SU-DHL-6 (cell line): ENCODE measurements around the gene F12.

Experiments used
- H2AFZ ChIP-seq: fragments of 200-600 bp; sonication (generic); 2 replicates; pipeline ENCODE4 v1.6.1; 2014; ENCODE audit warnings: low read depth, mild to moderate bottlenecking, moderate library complexity, mixed read lengths, antibody characterized with exemption, low read length; ENCODE audit not compliant: severe bottlenecking
- H3F3A ChIP-seq: fragments of 200-600 bp; shearing (Covaris generic); 2 replicates; pipeline ENCODE4 v1.6.0; 2016; ENCODE audit warnings: antibody characterized with exemption, mild to moderate bottlenecking; ENCODE audit not compliant: insufficient read depth
- H3K27ac ChIP-seq: fragments of 200-600 bp; sonication (generic); 2 replicates; pipeline ENCODE4 v1.5.1; 2016; ENCODE audit warnings: low read depth, mild to moderate bottlenecking, low read length, moderate library complexity, mixed read lengths
- H3K27me3 ChIP-seq: fragments of 200-600 bp; sonication (generic), shearing (Covaris generic); 2 replicates; pipeline ENCODE4 v1.6.0; 2014; ENCODE audit warnings: mild to moderate bottlenecking, low read length
- H3K36me3 ChIP-seq: fragments of 200-600 bp; sonication (generic); 2 replicates; pipeline ENCODE4 v1.6.1; 2014; ENCODE audit warnings: mild to moderate bottlenecking, low read length, mixed read lengths
- H3K4me2 ChIP-seq: fragments of 300-600, 200-600 bp; shearing (Covaris generic), sonication (generic); 2 replicates; pipeline ENCODE4 v1.6.0; 2014; ENCODE audit warnings: low read length, low read depth, mild to moderate bottlenecking; ENCODE audit not compliant: poor library complexity, severe bottlenecking
- H3K4me3 ChIP-seq: fragments of 200-600 bp; sonication (generic); 2 replicates; pipeline ENCODE4 v1.5.1; 2014; ENCODE audit warnings: antibody characterized with exemption, low read length, mild to moderate bottlenecking, mixed read lengths; ENCODE audit not compliant: insufficient read depth, poor library complexity, severe bottlenecking
- H3K79me2 ChIP-seq: fragments of 200-600 bp; sonication (generic); 2 replicates; pipeline ENCODE4 v1.6.1; 2014; ENCODE audit warnings: mild to moderate bottlenecking, low read length, moderate library complexity; ENCODE audit not compliant: insufficient read depth
- H3K9ac ChIP-seq: fragments of 200-600 bp; sonication (generic); 2 replicates; pipeline ENCODE4 v1.7.0; 2014; ENCODE audit warnings: mild to moderate bottlenecking, low read length
- H3K9me2 ChIP-seq: fragments of 200-600 bp; sonication (generic); replicated peaks from 2 replicates; pipeline ENCODE4 v1.6.1; 2014; ENCODE audit warnings: low read length; ENCODE audit not compliant: insufficient read depth
- H3K9me3 ChIP-seq: fragments of 200-600 bp; sonication (generic); 2 replicates; pipeline ENCODE4 v1.6.1; 2014; ENCODE audit warnings: low read length, mixed read lengths; ENCODE audit not compliant: insufficient read depth
- H4K20me1 ChIP-seq: fragments of 200-600 bp; sonication (generic); 2 replicates; pipeline ENCODE4 v1.6.1; 2014; ENCODE audit warnings: low read depth, mild to moderate bottlenecking, antibody characterized with exemption, low read length, moderate library complexity, mixed read lengths
- EZH2phosphoT487 ChIP-seq: fragments of 200-600 bp; sonication (generic), shearing (Covaris generic); conservative IDR thresholded peaks from 2 replicates; pipeline ENCODE4 v1.6.1; 2018; ENCODE audit warnings: mild to moderate bottlenecking, antibody characterized with exemption, low read length, moderate library complexity, mixed read lengths
- TF ChIP-seq, protein P1 (sequence below): fragments of 200-600 bp; sonication (generic); IDR thresholded peaks from one replicate; pipeline ENCODE4 v1.5.1; 2017; ENCODE audit warnings: antibody characterized with exemption, mild to moderate bottlenecking, low read length, moderate library complexity; ENCODE audit not compliant: insufficient read depth, poor library complexity, severe bottlenecking

The F12 gene

DNA sequence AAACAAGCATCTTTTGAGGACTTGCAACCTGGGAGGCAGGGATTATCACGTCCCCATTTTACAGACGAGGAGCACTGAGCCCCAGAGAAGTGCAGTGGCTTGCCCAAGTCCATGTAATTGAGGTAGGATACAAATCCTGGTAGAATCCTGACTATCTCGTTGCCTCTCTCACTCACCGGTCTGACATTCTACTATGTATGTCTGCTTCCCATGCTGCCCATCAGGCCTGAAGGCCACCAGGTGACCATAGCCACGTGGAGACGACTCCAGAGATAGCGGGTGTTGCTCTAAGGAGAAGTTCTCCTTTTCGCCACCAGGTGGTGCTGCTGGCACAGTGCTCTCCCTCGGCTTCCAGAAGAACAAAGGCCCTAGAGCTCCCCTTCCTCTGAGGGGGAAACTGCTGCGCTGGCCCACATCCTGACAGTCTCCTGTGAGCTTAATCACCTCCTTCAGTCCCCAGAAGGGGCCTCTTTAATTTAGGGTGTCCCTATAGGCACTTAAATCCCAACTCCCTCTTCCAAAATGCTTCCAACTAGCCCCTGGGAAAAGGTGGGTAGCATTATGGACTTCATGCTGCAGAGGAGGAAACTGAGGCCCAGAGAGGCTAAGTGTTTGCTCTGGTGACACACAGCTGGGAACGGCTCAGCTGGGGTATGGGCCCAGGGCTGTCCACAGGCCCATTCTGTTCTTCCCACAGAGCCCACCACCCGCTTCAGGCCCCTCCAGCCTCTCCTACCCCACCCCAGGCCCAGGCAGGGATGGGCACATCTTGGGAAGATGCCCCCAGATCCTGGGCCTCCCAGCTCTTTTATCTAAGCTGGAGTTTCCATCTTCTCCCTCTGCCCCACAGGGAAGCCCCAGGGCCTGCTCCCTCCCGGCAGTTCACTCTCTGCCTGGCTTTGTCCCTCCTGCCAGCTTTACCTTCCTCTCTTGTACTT is 18.7 kb downstream of the F12 start:
- no peaks in the 10 kb centered on the region for H3K79me2 ChIP-seq
- H3K27ac ChIP-seq, result no peak overlapping the region
- no peaks in the 10 kb centered on the region for H3K36me3 ChIP-seq
- H2AFZ ChIP-seq, result no peak overlapping the region
- 0 out of 2 replicates have a peak, but pooled peaks cover 3% of the 10 kb centered on the region for H3F3A ChIP-seq
- no peak overlapping the region for H3K9ac ChIP-seq
- H4K20me1 ChIP-seq, result no peaks in the 10 kb centered on the region
- H3K4me3 ChIP-seq, result no peak overlapping the region
- H3K9me2 ChIP-seq, result no peaks in the 10 kb centered on the region
- no peaks in the 10 kb centered on the region for H3K27me3 ChIP-seq
- H3K4me2 ChIP-seq, result no peak overlapping the region
- no peaks in the 10 kb centered on the region for H3K9me3 ChIP-seq
- TF ChIP-seq, protein P1, sequence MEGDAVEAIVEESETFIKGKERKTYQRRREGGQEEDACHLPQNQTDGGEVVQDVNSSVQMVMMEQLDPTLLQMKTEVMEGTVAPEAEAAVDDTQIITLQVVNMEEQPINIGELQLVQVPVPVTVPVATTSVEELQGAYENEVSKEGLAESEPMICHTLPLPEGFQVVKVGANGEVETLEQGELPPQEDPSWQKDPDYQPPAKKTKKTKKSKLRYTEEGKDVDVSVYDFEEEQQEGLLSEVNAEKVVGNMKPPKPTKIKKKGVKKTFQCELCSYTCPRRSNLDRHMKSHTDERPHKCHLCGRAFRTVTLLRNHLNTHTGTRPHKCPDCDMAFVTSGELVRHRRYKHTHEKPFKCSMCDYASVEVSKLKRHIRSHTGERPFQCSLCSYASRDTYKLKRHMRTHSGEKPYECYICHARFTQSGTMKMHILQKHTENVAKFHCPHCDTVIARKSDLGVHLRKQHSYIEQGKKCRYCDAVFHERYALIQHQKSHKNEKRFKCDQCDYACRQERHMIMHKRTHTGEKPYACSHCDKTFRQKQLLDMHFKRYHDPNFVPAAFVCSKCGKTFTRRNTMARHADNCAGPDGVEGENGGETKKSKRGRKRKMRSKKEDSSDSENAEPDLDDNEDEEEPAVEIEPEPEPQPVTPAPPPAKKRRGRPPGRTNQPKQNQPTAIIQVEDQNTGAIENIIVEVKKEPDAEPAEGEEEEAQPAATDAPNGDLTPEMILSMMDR, result peak; percentile 79
- TF ChIP-seq EZH2phosphoT487, result no peak

DNA sequence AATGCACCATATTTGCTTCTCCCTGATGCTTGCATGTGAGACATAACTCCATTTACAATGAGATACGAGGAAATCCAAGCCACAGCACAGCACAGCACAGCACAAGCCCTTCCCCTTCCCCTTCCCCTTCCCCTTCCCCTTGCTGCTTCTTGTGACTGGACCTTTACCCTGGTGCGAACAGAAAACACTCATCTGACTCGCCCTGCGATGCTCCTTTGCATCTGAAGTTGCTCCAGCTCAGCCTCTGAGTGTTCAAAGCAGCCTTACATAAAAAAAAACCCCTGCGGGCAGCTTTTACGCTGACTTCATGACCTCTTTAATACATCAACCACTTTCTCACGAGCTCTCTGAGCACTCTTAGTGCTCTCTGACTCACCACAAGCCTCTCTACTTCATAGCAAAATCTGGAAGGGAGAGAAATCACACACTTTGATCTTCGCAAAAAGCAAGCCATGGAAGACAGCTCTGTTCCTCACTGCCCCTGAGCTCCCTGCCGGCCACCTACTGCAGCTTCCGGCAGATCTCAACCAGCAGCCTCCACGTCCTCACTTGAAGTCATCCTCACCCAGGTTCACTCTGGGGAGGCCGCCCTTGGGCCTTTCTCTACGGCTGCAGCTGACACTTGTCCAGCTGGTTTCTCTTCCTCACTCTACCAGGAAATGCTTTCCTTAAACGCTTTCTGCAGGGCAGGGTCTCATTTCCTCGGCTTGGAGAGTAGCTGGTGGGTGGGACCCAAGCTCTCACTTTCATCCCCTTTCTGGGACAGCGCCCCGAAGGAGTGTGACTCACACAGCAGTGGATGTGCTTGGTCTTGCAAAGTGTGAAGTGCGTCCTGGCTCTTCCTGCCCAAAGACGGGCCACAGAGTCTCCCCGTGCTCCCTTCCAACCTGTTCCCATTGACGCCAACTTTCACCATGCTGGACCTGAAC is 19.9 kb downstream of the F12 start:
- Histone ChIP-seq H2AFZ (no peak overlapping the region), H3K4me2 (no peak overlapping the region)
- no peak for TF ChIP-seq EZH2phosphoT487
- TF ChIP-seq, protein P1, result no peak

DNA sequence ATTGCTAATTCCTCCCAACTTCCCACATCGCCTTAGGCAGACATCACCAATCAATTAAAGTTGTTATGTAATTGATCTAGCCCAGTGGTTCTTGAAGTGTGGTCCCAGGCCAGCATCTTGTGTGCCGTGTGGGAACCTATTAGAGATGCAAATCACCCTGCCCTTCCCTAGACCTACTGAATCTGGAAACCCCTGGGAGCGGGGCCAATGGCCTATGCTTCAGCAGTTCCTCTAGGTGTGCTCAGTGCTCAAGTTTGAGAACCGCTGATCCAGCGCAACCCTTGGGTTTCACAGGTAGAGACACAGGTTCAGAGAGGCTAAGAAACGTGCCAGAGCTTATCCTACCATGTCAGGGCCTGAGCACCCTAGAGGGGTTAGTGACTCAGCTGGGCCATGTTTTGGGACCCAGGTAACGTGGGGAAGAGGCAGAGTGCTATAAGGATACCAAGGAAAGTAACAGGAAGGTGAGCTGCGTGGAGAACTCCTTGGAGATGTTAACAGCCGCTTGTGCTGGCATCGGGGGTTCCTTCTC is 20.8 kb downstream of the F12 start:
- Histone ChIP-seq H3K9me3 (no peaks in the 10 kb centered on the region), H4K20me1 (no peaks in the 10 kb centered on the region), H2AFZ (no peak overlapping the region), H3K9me2 (no peaks in the 10 kb centered on the region), H3K4me2 (no peak overlapping the region), H3F3A (0 out of 2 replicates have a peak, but pooled peaks cover 3% of the 10 kb centered on the region), H3K4me3 (no peak overlapping the region), H3K27ac (no peak overlapping the region), H3K36me3 (no peaks in the 10 kb centered on the region), H3K79me2 (no peaks in the 10 kb centered on the region), H3K27me3 (no peaks in the 10 kb centered on the region), H3K9ac (no peak overlapping the region)
- TF ChIP-seq, protein P1, result no peak
- TF ChIP-seq EZH2phosphoT487, result no peak

More for the DNA sequence above, 19.9 kb downstream of the F12 start:
- H3K36me3 ChIP-seq, result no peaks in the 10 kb centered on the region
- no peaks in the 10 kb centered on the region for H3K27me3 ChIP-seq
- no peaks in the 10 kb centered on the region for H3K9me2 ChIP-seq
- H3K4me3 ChIP-seq, result no peak overlapping the region
- H3K27ac ChIP-seq, result no peak overlapping the region
- H3K79me2 ChIP-seq, result no peaks in the 10 kb centered on the region
- no peaks in the 10 kb centered on the region for H4K20me1 ChIP-seq
- H3K9ac ChIP-seq, result no peak overlapping the region
- H3F3A ChIP-seq, result 0 out of 2 replicates have a peak, but pooled peaks cover 3% of the 10 kb centered on the region
- no peaks in the 10 kb centered on the region for H3K9me3 ChIP-seq
